Islet of Langerhans (tissue), 1 donor: ENCODE data around the gene UBE2O.

Experiments
- FAIRE-seq: peaks from one replicate; lab custom pipeline; 2011; peaks lifted over from hg19 to GRCh38; lab: Jason Lieb, UNC

Gene UBE2O

GRCh38 chr17:76345377-76345974 lies 107.5 kb downstream of the UBE2O start:
- no peak for FAIRE-seq

- no peak for FAIRE-seq
These were observed 109.8 kb downstream of the UBE2O start for GRCh38 chr17:76343106-76343505.

- FAIRE-seq: no peak
These were observed 111.7 kb downstream of the UBE2O start for GRCh38 chr17:76341301-76341700.
